Measurements from ENCODE around the gene TRIM10. TPM values are rescaled to one million over a fixed set of nuclear protein-coding genes. Genes with fewer than 3 reads are reported as not detected.

TRIM10 gene
- total and polyA plus RNA-seq, 8 donors = 0.24 to 0.99 (median 0.55) TPM; not detected in 2

DNA sequence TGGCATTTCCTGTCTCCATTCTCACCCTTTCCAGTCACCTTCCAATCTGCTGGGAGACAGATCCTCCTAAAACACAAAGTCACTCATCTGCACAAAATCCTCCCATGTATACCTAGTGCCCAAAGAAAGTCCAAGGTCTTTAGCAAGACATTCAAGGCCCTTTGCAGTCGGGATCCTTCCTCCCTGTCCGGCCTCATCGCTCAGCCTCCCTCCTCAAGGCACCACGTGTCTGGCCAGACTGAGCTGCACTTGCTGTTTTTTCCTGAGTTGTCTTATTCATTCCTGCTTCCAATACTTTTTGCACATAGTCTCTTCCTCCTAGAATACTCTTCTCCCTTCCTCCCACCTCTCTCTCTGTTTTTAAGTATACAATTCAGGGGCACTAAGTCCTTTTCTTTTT is 3.7 kb upstream of the TRIM10 start:
- DNase-seq (no peak), ATAC-seq (no peak)
- no peaks in the 10 kb centered on the region for H3K9me3 ChIP-seq
- H3K36me3 ChIP-seq = no peaks in the 10 kb centered on the region
- TF ChIP-seq, protein P1, sequence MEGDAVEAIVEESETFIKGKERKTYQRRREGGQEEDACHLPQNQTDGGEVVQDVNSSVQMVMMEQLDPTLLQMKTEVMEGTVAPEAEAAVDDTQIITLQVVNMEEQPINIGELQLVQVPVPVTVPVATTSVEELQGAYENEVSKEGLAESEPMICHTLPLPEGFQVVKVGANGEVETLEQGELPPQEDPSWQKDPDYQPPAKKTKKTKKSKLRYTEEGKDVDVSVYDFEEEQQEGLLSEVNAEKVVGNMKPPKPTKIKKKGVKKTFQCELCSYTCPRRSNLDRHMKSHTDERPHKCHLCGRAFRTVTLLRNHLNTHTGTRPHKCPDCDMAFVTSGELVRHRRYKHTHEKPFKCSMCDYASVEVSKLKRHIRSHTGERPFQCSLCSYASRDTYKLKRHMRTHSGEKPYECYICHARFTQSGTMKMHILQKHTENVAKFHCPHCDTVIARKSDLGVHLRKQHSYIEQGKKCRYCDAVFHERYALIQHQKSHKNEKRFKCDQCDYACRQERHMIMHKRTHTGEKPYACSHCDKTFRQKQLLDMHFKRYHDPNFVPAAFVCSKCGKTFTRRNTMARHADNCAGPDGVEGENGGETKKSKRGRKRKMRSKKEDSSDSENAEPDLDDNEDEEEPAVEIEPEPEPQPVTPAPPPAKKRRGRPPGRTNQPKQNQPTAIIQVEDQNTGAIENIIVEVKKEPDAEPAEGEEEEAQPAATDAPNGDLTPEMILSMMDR (IDR thresholded peaks at IDR 0.05) = no peak
- H3K27me3 ChIP-seq = peaks cover 0 to 24% of the 10 kb centered on the region in 2 donors
- intact Hi-C loops (cut with DNase I) = no loop called here
- H3K4me3 ChIP-seq = no peak overlapping the region
- H3K4me1 ChIP-seq = no peaks in the 10 kb centered on the region
- H3K27ac ChIP-seq = no peak overlapping the region

DNA sequence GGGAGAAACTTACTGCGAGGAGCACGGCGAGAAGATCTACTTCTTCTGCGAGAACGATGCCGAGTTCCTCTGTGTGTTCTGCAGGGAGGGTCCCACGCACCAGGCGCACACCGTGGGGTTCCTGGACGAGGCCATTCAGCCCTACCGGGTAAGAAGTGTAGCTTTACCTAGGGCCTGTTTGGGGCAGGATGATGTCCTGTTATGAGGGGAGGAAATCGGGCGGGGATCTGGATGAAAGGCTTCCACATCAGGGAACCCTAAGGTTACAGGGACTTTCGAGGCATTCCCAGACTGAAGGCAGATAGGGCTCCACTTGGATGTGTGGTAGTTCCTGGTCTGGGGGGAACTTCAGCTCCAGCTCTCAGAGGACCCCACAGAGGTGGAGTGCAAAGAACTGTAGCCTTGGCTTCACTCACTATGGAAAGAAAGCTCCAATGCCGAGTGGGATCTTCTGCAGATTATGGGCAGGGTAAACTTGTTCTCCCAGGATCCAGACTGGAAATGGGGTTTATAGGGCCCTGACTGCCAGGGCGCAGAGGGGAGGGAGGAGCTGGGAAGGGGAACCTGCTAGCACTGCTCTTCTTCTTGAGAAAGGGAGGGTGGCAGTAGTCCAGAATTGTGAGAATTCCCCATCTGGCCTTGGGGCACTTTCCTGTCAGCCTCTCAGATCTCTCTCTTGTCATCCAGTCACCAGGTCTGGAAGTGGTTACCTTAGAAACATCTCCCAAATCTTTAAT is 3.1 kb upstream of the TRIM10 start:
- Histone ChIP-seq H3K4me1 (no peaks in the 10 kb centered on the region), H3K9me3 (no peaks in the 10 kb centered on the region), H3K36me3 (no peaks in the 10 kb centered on the region), H3K27ac (no peak overlapping the region), H3K27me3 (peaks cover 0 to 21% of the 10 kb centered on the region in 2 donors), H3K4me3 (no peak overlapping the region)
- TF ChIP-seq, protein P1 (IDR thresholded peaks at IDR 0.05) = no peak
- ATAC-seq (no peak), DNase-seq (no peak)
- intact Hi-C loops (cut with DNase I) = no loop called here

DNA sequence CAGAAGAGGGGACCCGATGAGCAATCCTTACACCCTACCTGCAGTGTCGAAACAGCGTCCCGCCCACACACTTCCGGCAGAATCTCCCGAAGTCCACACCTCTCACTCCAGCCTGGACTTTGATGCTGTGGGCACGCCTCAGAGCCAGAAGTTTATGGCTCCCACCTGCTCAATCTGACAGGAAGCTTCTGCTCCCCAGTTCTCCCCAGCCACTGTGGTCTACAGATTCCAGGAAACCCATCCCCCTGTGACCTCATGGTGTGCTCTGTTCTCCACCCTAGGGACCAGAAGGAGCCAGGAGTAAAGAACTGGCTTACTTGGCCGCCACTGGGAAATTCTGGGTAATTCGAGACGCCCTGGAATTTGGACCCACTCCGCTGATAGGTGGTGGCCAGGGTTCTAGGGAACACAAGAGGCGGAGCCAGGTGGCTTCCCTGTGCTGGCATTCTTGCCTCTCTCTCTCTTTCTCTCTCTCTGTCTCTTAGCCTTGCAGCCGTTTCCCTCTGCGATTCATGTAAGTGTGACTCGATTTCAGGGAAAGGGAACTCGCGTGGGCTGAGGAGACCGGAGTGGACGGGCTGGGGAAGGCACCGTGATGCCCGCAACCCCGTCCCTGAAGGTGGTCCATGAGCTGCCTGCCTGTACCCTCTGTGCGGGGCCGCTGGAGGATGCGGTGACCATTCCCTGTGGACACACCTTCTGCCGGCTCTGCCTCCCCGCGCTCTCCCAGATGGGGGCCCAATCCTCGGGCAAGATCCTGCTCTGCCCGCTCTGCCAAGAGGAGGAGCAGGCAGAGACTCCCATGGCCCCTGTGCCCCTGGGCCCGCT is 2.3 kb upstream of the TRIM10 start, which contains the start of gene TRIM15:
TSS of gene TRIM15 (plus strand) at position 457 of the 828 bp plus-strand sequence. CDS start at position 596, 139 bp downstream.
- TF ChIP-seq, protein P1 (IDR thresholded peaks at IDR 0.05) = no peak
- intact Hi-C loops (cut with DNase I) = no loop called here
- peaks cover 0 to 17% of the 10 kb centered on the region in 2 donors for H3K27me3 ChIP-seq
- H3K4me3 ChIP-seq = no peak within 1 kb of the TSS
- no peaks in the 10 kb centered on the region for H3K36me3 ChIP-seq
- peak in 1 of 4 donors; percentile 77 for DNase-seq
- no peaks in the 10 kb centered on the region for H3K9me3 ChIP-seq
- H3K4me1 ChIP-seq = no peaks in the 10 kb centered on the region
- no peak within 1 kb of the TSS for H3K27ac ChIP-seq
- no peak for ATAC-seq

DNA sequence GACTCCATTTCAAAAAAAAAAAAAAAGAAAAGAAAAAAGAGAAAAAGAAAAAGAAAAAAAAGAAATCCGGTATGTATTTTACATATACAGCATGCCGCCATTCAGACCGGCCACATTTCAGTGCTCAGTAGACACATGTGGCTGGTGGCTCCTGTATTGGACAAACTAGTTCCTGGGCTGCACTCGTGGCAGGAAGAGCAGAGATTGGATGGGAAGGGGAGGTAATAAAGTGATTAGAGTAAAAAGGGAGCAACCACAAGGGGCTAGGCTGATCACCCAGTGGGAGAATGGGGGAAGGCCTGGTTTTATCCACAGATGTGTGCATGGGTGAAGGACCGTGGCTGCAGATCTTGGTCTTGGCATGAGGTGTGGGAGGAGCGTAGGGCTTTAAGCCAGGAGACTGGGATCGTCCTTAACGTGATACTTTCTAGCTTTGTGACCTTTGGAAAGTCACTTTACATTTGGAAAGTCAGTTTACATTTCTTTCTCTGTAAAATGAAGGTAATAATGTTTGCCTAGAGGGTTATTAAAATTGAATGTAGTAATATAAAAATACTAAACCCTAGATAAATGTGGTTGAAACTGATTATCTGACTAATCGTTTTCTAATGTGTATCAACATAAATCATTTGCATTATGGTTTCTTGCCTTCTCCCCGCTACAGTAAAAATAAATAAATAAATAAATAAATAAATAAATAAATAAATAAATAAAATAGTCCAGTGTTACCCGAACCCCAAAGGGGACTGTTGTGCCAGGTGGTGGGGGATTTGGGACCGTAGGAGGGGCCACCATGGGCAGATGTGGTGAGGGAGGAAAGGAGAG is 1.5 kb upstream of the TRIM10 start:
- Histone ChIP-seq H3K9me3 (no peaks in the 10 kb centered on the region), H3K27ac (no peak overlapping the region), H3K4me1 (no peaks in the 10 kb centered on the region), H3K27me3 (peaks cover 0 to 9% of the 10 kb centered on the region in 2 donors), H3K36me3 (no peaks in the 10 kb centered on the region), H3K4me3 (no peak overlapping the region)
- TF ChIP-seq, protein P1 (IDR thresholded peaks at IDR 0.05) = no peak
- no peak for DNase-seq
- intact Hi-C loops (cut with DNase I) = no loop called here
- ATAC-seq = no peak
